Stimulated activated naive B cell treated with anti-CD40 and anti-IgM and Interleukin-4, amounts not matched to agents 10 μg/mL and 1 μg/mL and 100 μg/mL, for 72 hours (primary cell): ENCODE data around the gene CMIP.

Source experiments
- ATAC-seq, 2 donors: fragments of 150-1000 bp; cut with Tn5 transposase; replicated peaks; 2 replicates each; pipeline ENCODE4 v1.10.0; 2021; ENCODE audit warnings: moderate library complexity in 1 of 2
- DNase-seq: peaks from one replicate; pipeline ENCODE4 v3.0.0; 2021
- H3K27ac Mint-ChIP-seq: one replicate; pipeline ENCODE4 v1.8.0; 2022; ENCODE audit warnings: mild to moderate bottlenecking, mixed read lengths
- H3K27me3 Mint-ChIP-seq, 2 donors: one replicate each; pipeline ENCODE4 v1.8.0; 2022; ENCODE audit warnings: mixed read lengths in 2 of 2
- H3K36me3 Mint-ChIP-seq, 2 donors: one replicate each; pipeline ENCODE4 v1.8.0; 2022; ENCODE audit warnings: mixed read lengths in 2 of 2, mild to moderate bottlenecking in 1 of 2
- H3K4me1 Mint-ChIP-seq, 2 donors: one replicate each; pipeline ENCODE4 v1.8.0; 2022; ENCODE audit warnings: mixed read lengths in 2 of 2, mild to moderate bottlenecking in 1 of 2
- H3K4me3 Mint-ChIP-seq, 2 donors: one replicate each; pipeline ENCODE4 v1.8.0; 2022; ENCODE audit warnings: mild to moderate bottlenecking in 2 of 2, mixed read lengths in 2 of 2, moderate library complexity in 1 of 2
- H3K9me3 Mint-ChIP-seq, 2 donors: one replicate each; pipeline ENCODE4 v1.8.0; 2022; ENCODE audit warnings: mixed read lengths in 2 of 2, mild to moderate bottlenecking in 1 of 2

The CMIP gene

GRCh38 chr16:81614171-81614570 lies 169.6 kb downstream of the CMIP start:
- DNase-seq (no peak), ATAC-seq (no peak)
- Mint-ChIP-seq H3K4me3 (no peak overlapping the region), H3K9me3 (no peaks in the 10 kb centered on the region), H3K27me3 (no peaks in the 10 kb centered on the region), H3K27ac (no peak overlapping the region), H3K36me3 (peaks cover 29 to 33% of the 10 kb centered on the region in 2 donors), H3K4me1 (peaks cover 15% of the 10 kb centered on the region in 2 donors)

- no peak for ATAC-seq
- H3K27ac Mint-ChIP-seq = no peak overlapping the region
- no peaks in the 10 kb centered on the region for H3K27me3 Mint-ChIP-seq
- H3K36me3 Mint-ChIP-seq = peaks cover 23 to 29% of the 10 kb centered on the region in 2 donors
- DNase-seq = no peak
- peaks cover 9% of the 10 kb centered on the region in 2 donors for H3K4me1 Mint-ChIP-seq
- H3K9me3 Mint-ChIP-seq = no peaks in the 10 kb centered on the region
- no peak overlapping the region for H3K4me3 Mint-ChIP-seq
Observed at GRCh38 chr16:81614654-81615359, 170.2 kb downstream of the CMIP start.

GRCh38 chr16:81615411-81615810 lies 170.8 kb downstream of the CMIP start:
- peaks cover 23 to 28% of the 10 kb centered on the region in 2 donors for H3K36me3 Mint-ChIP-seq
- H3K27me3 Mint-ChIP-seq = no peaks in the 10 kb centered on the region

GRCh38 chr16:81615833-81616232 lies 171.2 kb downstream of the CMIP start:
- H3K4me1 Mint-ChIP-seq = peaks cover 9% of the 10 kb centered on the region in 2 donors
- ATAC-seq (no peak), DNase-seq (no peak)
- H3K27ac Mint-ChIP-seq = no peak overlapping the region
- H3K9me3 Mint-ChIP-seq = no peaks in the 10 kb centered on the region
- H3K36me3 Mint-ChIP-seq = peaks cover 23 to 28% of the 10 kb centered on the region in 2 donors
- no peak overlapping the region for H3K4me3 Mint-ChIP-seq
- no peaks in the 10 kb centered on the region for H3K27me3 Mint-ChIP-seq

More at GRCh38 chr16:81615411-81615810, 170.8 kb downstream of the CMIP start:
- no peak overlapping the region for H3K27ac Mint-ChIP-seq
- DNase-seq = no peak
- H3K9me3 Mint-ChIP-seq = no peaks in the 10 kb centered on the region
- H3K4me1 Mint-ChIP-seq = peaks cover 9% of the 10 kb centered on the region in 2 donors
- no peak overlapping the region for H3K4me3 Mint-ChIP-seq
- ATAC-seq = no peak

- no peaks in the 10 kb centered on the region for H3K9me3 Mint-ChIP-seq
- H3K27ac Mint-ChIP-seq = no peak overlapping the region
- no peaks in the 10 kb centered on the region for H3K27me3 Mint-ChIP-seq
- ATAC-seq (peak; percentile 86 to 94), DNase-seq (peak; percentile 38)
- no peak overlapping the region for H3K4me3 Mint-ChIP-seq
- peaks cover 20 to 30% of the 10 kb centered on the region in 2 donors for H3K36me3 Mint-ChIP-seq
- peaks cover 7 to 9% of the 10 kb centered on the region in 2 donors for H3K4me1 Mint-ChIP-seq
Observed at GRCh38 chr16:81616321-81617020, 171.9 kb downstream of the CMIP start.

GRCh38 chr16:81617021-81617346 lies 172.4 kb downstream of the CMIP start:
- H3K36me3 Mint-ChIP-seq = peaks cover 19 to 28% of the 10 kb centered on the region in 2 donors
- H3K4me3 Mint-ChIP-seq = no peak overlapping the region
- no peaks in the 10 kb centered on the region for H3K27me3 Mint-ChIP-seq
- no peak for ATAC-seq
- H3K4me1 Mint-ChIP-seq = peaks cover 6 to 9% of the 10 kb centered on the region in 2 donors
- H3K9me3 Mint-ChIP-seq = no peaks in the 10 kb centered on the region
- H3K27ac Mint-ChIP-seq = no peak overlapping the region
- DNase-seq = no peak

GRCh38 chr16:81618187-81618586 lies 173.6 kb downstream of the CMIP start:
- Mint-ChIP-seq H3K27ac (no peak overlapping the region), H3K4me3 (no peak overlapping the region)

GRCh38 chr16:81618661-81619060 lies 174.1 kb downstream of the CMIP start:
- Mint-ChIP-seq H3K27me3 (no peaks in the 10 kb centered on the region), H3K27ac (no peak overlapping the region)

More at GRCh38 chr16:81618187-81618586, 173.6 kb downstream of the CMIP start:
- DNase-seq (no peak), ATAC-seq (no peak)
- Mint-ChIP-seq H3K36me3 (peaks cover 19 to 31% of the 10 kb centered on the region in 2 donors), H3K27me3 (no peaks in the 10 kb centered on the region), H3K4me1 (peaks cover 9 to 10% of the 10 kb centered on the region in 2 donors), H3K9me3 (no peaks in the 10 kb centered on the region)

GRCh38 chr16:81620029-81620428 lies 175.4 kb downstream of the CMIP start:
- Mint-ChIP-seq H3K27ac (no peak overlapping the region), H3K27me3 (no peaks in the 10 kb centered on the region)
- no peak for ATAC-seq

More at GRCh38 chr16:81618661-81619060, 174.1 kb downstream of the CMIP start:
- Mint-ChIP-seq H3K4me1 (peaks cover 10 to 12% of the 10 kb centered on the region in 2 donors), H3K36me3 (peaks cover 19 to 31% of the 10 kb centered on the region in 2 donors), H3K9me3 (no peaks in the 10 kb centered on the region), H3K4me3 (no peak overlapping the region)
- DNase-seq (no peak), ATAC-seq (no peak)

GRCh38 chr16:81620796-81621195 lies 176.2 kb downstream of the CMIP start:
- H3K27me3 Mint-ChIP-seq = no peaks in the 10 kb centered on the region
- no peak overlapping the region for H3K27ac Mint-ChIP-seq
- peaks cover 18 to 21% of the 10 kb centered on the region in 2 donors for H3K4me1 Mint-ChIP-seq
- no peak for ATAC-seq
- H3K36me3 Mint-ChIP-seq = peaks cover 24 to 35% of the 10 kb centered on the region in 2 donors
- no peaks in the 10 kb centered on the region for H3K9me3 Mint-ChIP-seq
- DNase-seq = no peak
- H3K4me3 Mint-ChIP-seq = no peak overlapping the region

More at GRCh38 chr16:81620029-81620428, 175.4 kb downstream of the CMIP start:
- DNase-seq = no peak
- Mint-ChIP-seq H3K9me3 (no peaks in the 10 kb centered on the region), H3K36me3 (peaks cover 22 to 31% of the 10 kb centered on the region in 2 donors), H3K4me3 (no peak overlapping the region), H3K4me1 (peaks cover 15 to 21% of the 10 kb centered on the region in 2 donors)

GRCh38 chr16:81621496-81621895 lies 176.9 kb downstream of the CMIP start:
- ATAC-seq = no peak

GRCh38 chr16:81623365-81624102 lies 178.9 kb downstream of the CMIP start:
- Mint-ChIP-seq H3K36me3 (peaks cover 11 to 20% of the 10 kb centered on the region in 2 donors), H3K4me3 (no peak overlapping the region), H3K9me3 (no peaks in the 10 kb centered on the region), H3K27ac (no peak overlapping the region), H3K27me3 (no peaks in the 10 kb centered on the region), H3K4me1 (peaks cover 12 to 14% of the 10 kb centered on the region in 2 donors)
- ATAC-seq (peak; percentile 32 to 41), DNase-seq (no peak)

More at GRCh38 chr16:81621496-81621895, 176.9 kb downstream of the CMIP start:
- Mint-ChIP-seq H3K27me3 (no peaks in the 10 kb centered on the region), H3K4me3 (no peak overlapping the region), H3K9me3 (no peaks in the 10 kb centered on the region), H3K27ac (no peak overlapping the region), H3K36me3 (peaks cover 24 to 35% of the 10 kb centered on the region in 2 donors), H3K4me1 (peaks cover 17% of the 10 kb centered on the region in 2 donors)
- no peak for DNase-seq

GRCh38 chr16:81624403-81624759 lies 179.8 kb downstream of the CMIP start:
- Mint-ChIP-seq H3K27ac (no peak overlapping the region), H3K27me3 (no peaks in the 10 kb centered on the region)

More at GRCh38 chr16:81624403-81624759, 179.8 kb downstream of the CMIP start:
- DNase-seq (no peak), ATAC-seq (no peak)
- Mint-ChIP-seq H3K9me3 (no peaks in the 10 kb centered on the region), H3K4me1 (peaks cover 12 to 16% of the 10 kb centered on the region in 2 donors), H3K36me3 (peaks cover 9 to 16% of the 10 kb centered on the region in 2 donors), H3K4me3 (no peak overlapping the region)
